Endothelial cell of umbilical vein (primary cell): Measurements from ENCODE around the gene TAF1A. TPM values are rescaled to one million over a fixed set of nuclear protein-coding genes. Genes with fewer than 3 reads are reported as not detected.

Source experiments
- Bru-seq: library from RNA; stranded (reverse); fragments of 400-500 nt; gene quantifications from one replicate; lab custom pipeline; 2021; lab: Mats Ljungman, UMichigan
- BruChase-seq, 2 experiments: library from RNA; stranded (reverse); fragments of 400-500 nt; gene quantifications; one replicate each; lab custom pipeline; 2021; lab: Mats Ljungman, UMichigan
- BruUV-seq: library from RNA; stranded (reverse); fragments of 400-500 nt; replicated peaks from 2 replicates; lab custom pipeline; 2021; lab: Mats Ljungman, UMichigan
- CTCF ChIA-PET: fragments of 300-600, 350-600 bp; sonication (Branson Sonifier 250); formaldehyde crosslinking; loops from one replicate; lab custom pipeline; 2021; ENCODE audit warnings: antibody characterized with exemption, inconsistent platforms; lab: Charles Lee
- POLR2A ChIA-PET: fragments of 300-600, 350-600 bp; sonication (Branson Sonifier 250); formaldehyde crosslinking; loops from one replicate; lab custom pipeline; 2021; ENCODE audit warnings: antibody characterized with exemption, inconsistent platforms; lab: Charles Lee
- DNase-seq: peaks from one replicate; pipeline ENCODE4 v3.0.0-alpha.2; 2011; ENCODE audit warnings: low read depth, low spot score
- FAIRE-seq: peaks from 2 replicates; lab custom pipeline; 2011; peaks lifted over from hg19 to GRCh38; lab: Jason Lieb, UNC
- H2AFZ ChIP-seq: 2 replicates; pipeline ENCODE4 v1.6.0; 2012; ENCODE audit warnings: low read depth, low read length, control low read depth, inconsistent platforms
- H3K27ac ChIP-seq: 2 replicates; pipeline ENCODE4 v1.5.1; 2011; ENCODE audit warnings: low read depth, mild to moderate bottlenecking, control low read depth, low read length, moderate library complexity; ENCODE audit not compliant: insufficient read depth
- H3K27me3 ChIP-seq, 2 experiments: 2 replicates each; pipeline versions ENCODE4 v1.6.0 to v1.6.1; 2011; ENCODE audit warnings: low read length in 2 of 2, mixed read lengths in 1 of 2; ENCODE audit not compliant: control insufficient read depth in 2 of 2, insufficient read depth in 2 of 2
- H3K36me3 ChIP-seq, 2 experiments: 2 replicates in 1 of 2; 3 replicates in 1 of 2; pipeline ENCODE4 v1.5.1; 2011; ENCODE audit warnings: low read length in 2 of 2, mild to moderate bottlenecking in 1 of 2, moderate library complexity in 1 of 2; ENCODE audit not compliant: control insufficient read depth in 2 of 2, insufficient read depth in 2 of 2; ENCODE audit errors: extremely low read depth in 1 of 2
- H3K4me1 ChIP-seq: 3 replicates; pipeline ENCODE4 v1.5.1; 2011; ENCODE audit warnings: mild to moderate bottlenecking, low read length; ENCODE audit not compliant: control insufficient read depth, insufficient read depth; ENCODE audit errors: extremely low read depth
- H3K4me2 ChIP-seq: 2 replicates; pipeline ENCODE4 v1.6.1; 2011; ENCODE audit warnings: low read length, control low read depth, mixed read lengths; ENCODE audit not compliant: insufficient read depth
- H3K4me3 ChIP-seq, 3 experiments: fragments of 200-600 bp in 1 of 3; sonication (generic), shearing (Covaris generic) in 1 of 3; replicated peaks in 1 of 3; 2 replicates each; pipeline ENCODE4 v1.5.1; 2011 to 2016; ENCODE audit warnings: control low read depth in 3 of 3, low read length in 3 of 3, mild to moderate bottlenecking in 2 of 3, inconsistent platforms in 1 of 3, low read depth in 1 of 3, moderate library complexity in 1 of 3; ENCODE audit not compliant: insufficient read depth in 1 of 3
- H3K79me2 ChIP-seq: 2 replicates; pipeline ENCODE4 v1.6.0; 2012; ENCODE audit warnings: low read length, inconsistent platforms; ENCODE audit not compliant: control insufficient read depth, insufficient read depth
- H3K9ac ChIP-seq: replicated peaks from 2 replicates; pipeline ENCODE3; 2011; ENCODE audit warnings: low read length, control low read depth; ENCODE audit not compliant: insufficient read depth; ENCODE audit errors: extremely low read depth
- H3K9me1 ChIP-seq: replicated peaks from 3 replicates; pipeline ENCODE4 v1.6.0; 2011; ENCODE audit warnings: mild to moderate bottlenecking, low read length; ENCODE audit not compliant: control insufficient read depth, insufficient read depth; ENCODE audit errors: extremely low read depth
- H3K9me3 ChIP-seq: replicated peaks from 2 replicates; pipeline ENCODE4 v1.5.1; 2012; ENCODE audit warnings: low read length, inconsistent platforms; ENCODE audit not compliant: control insufficient read depth, insufficient read depth
- H4K20me1 ChIP-seq: replicated peaks from 2 replicates; pipeline ENCODE3; 2011; ENCODE audit warnings: mild to moderate bottlenecking, low read length; ENCODE audit not compliant: control insufficient read depth, insufficient read depth; ENCODE audit errors: extremely low read depth
- FOS ChIP-seq: IDR thresholded peaks from 2 replicates; pipeline ENCODE4 v1.6.1; 2011; ENCODE audit warnings: mild to moderate bottlenecking, low read length, moderate library complexity, borderline replicate concordance; ENCODE audit not compliant: insufficient read depth
- GATA2 ChIP-seq: IDR thresholded peaks from 2 replicates; pipeline ENCODE4 v1.7.0; 2011; ENCODE audit warnings: low read depth, mild to moderate bottlenecking, moderate library complexity, mixed read lengths, low read length; ENCODE audit not compliant: insufficient read length, insufficient read depth
- JUN ChIP-seq: IDR thresholded peaks from 2 replicates; pipeline ENCODE4 v1.6.1; 2011; ENCODE audit warnings: borderline replicate concordance, low read depth; ENCODE audit not compliant: insufficient read length, insufficient read depth
- POLR2A ChIP-seq: IDR thresholded peaks from 2 replicates; pipeline ENCODE4 v1.6.1; 2012; ENCODE audit warnings: low read depth, mild to moderate bottlenecking, control low read depth, low read length
- POLR2AphosphoS5 ChIP-seq: IDR thresholded peaks from 2 replicates; pipeline ENCODE4 v1.6.1; 2012; ENCODE audit warnings: low read depth, mild to moderate bottlenecking, control low read depth, low read length, moderate library complexity; ENCODE audit not compliant: insufficient read depth
- dilution Hi-C: fragments of 300-500 bp; cut with MboI; formaldehyde crosslinking; loops from one replicate; pipeline ENCODE4 v1.15.0; 2019; ENCODE audit warnings: low sequenced_read_pairs; ENCODE audit not compliant: extremely low pct_ligation_motif_present
- intact Hi-C: fragments of 100-400 bp; cut with micrococcal nuclease; formaldehyde crosslinking; loops from one replicate; pipeline ENCODE4 v1.10.0; 2022
- long read RNA-seq: library from polyadenylated mRNA; stranded (forward); transcript quantifications from one replicate; pipeline ENCODE4 v2.0.0, GENCODE V29; 2021
- polyA minus RNA-seq, 3 experiments: library from RNA; depleted of rRNA, polyadenylated mRNA; stranded (reverse); fragments of >200 nt; gene quantifications; 1 replicate in 1 of 3; 2 replicates in 2 of 3; pipeline ENCODE4 v1.2.3, GENCODE V29; 2011
- polyA plus RNA-seq, 4 experiments: library from polyadenylated mRNA; depleted of rRNA in 3 of 4; stranded (reverse) in 3 of 4; unstranded in 1 of 4; fragments of >200 nt; gene quantifications; 2 replicates each; pipeline versions ENCODE4 v1.2.1 to v1.2.3, GENCODE V29; 2011 to 2012; ENCODE audit warnings: missing spikeins in 1 of 4
- total RNA-seq: library from RNA; stranded (reverse); gene quantifications from 2 replicates; pipeline ENCODE4 v1.2.3, GENCODE V29; 2021
- TF ChIP-seq, protein P1 (sequence below), 2 donors: IDR thresholded peaks; 1 replicate in 1 of 2; 2 replicates in 1 of 2; pipeline ENCODE4 v1.5.1; 2011; ENCODE audit warnings: low read length in 2 of 2, mild to moderate bottlenecking in 2 of 2, moderate library complexity in 2 of 2, control low read depth in 1 of 2, inconsistent platforms in 1 of 2, low read depth in 1 of 2; ENCODE audit not compliant: insufficient read depth in 1 of 2; ENCODE audit errors: extremely low read depth in 1 of 2

TAF1A gene
- total RNA-seq, result 5.3 and 7.1 TPM in 2 replicates
- polyA plus RNA-seq, result 1.3 and 1.4 TPM in 2 replicates
- 1.5 and 1.7 TPM in 2 replicates for polyA plus RNA-seq (2011; cell fraction: cytosol; rRNA removed)
- 4.5 and 6.9 TPM in 2 replicates for polyA plus RNA-seq (2011; cell fraction: nucleus; rRNA removed)
- polyA plus RNA-seq (2012), result 1.9 and 3.7 TPM in 2 replicates
- 0.97 and 2.8 TPM in 2 replicates for polyA minus RNA-seq
- 2.4 TPM for polyA minus RNA-seq (2011; cell fraction: cytosol; rRNA and poly(A)+ RNA removed)
- 3.4 and 8.0 TPM in 2 replicates for polyA minus RNA-seq (2011; cell fraction: nucleus; rRNA and poly(A)+ RNA removed)
- Bru-seq, nascent RNA, result percentile 66 among the genes with signal in this experiment
- percentile 50 among the genes with signal in this experiment for BruChase-seq, experiment 1, labeled RNA remaining after a 6-hour chase
- percentile 57 among the genes with signal in this experiment for BruChase-seq, experiment 2, labeled RNA remaining after a 2-hour chase
- long read RNA-seq, transcript TAF1A-202 (11 exons, 1,894 nt), result major isoform, 6 of 12 reads
- long read RNA-seq, partial matches to known transcripts, result 1 of 12 reads
- long read RNA-seq, other reads (novel, unspliced or antisense), result 5 of 12 reads

- Histone ChIP-seq H3K9me1 (no peaks in the 10 kb centered on the region), H3K36me3 (no peaks in the 10 kb centered on the region), H2AFZ (peak within 1 kb of the TSS; percentile 88), H3K27ac (peak within 1 kb of the TSS; percentile 45), H3K4me3 (peak within 1 kb of the TSS; percentile 49 to 89 (median 72)), H3K4me2 (peak within 1 kb of the TSS; percentile 76), H4K20me1 (no peaks in the 10 kb centered on the region), H3K79me2 (no peaks in the 10 kb centered on the region), H3K9me3 (no peaks in the 10 kb centered on the region), H3K4me1 (peaks cover 11% of the 10 kb centered on the region), H3K27me3 (no peaks in the 10 kb centered on the region), H3K9ac (peak within 1 kb of the TSS; percentile 79)
- BruUV-seq, result TSS peak; percentile 90
- DNase-seq (peak; percentile 60), FAIRE-seq (peak; percentile 53)
- ChIA-PET CTCF (interaction anchor here (0.8 to 3.1 kb wide), 7 partner anchors 8 to 124 kb away, joined by 3 to 15 read pairs (median 3); no protein-coding TSS in a partner anchor), POLR2A (no interaction called here)
- intact Hi-C loops, result loop anchor here (1.0 kb wide), 2 partner anchors 28 to 124 kb away; no protein-coding TSS in a partner anchor
- TF ChIP-seq FOS, result no peak
- TF ChIP-seq, protein P1, sequence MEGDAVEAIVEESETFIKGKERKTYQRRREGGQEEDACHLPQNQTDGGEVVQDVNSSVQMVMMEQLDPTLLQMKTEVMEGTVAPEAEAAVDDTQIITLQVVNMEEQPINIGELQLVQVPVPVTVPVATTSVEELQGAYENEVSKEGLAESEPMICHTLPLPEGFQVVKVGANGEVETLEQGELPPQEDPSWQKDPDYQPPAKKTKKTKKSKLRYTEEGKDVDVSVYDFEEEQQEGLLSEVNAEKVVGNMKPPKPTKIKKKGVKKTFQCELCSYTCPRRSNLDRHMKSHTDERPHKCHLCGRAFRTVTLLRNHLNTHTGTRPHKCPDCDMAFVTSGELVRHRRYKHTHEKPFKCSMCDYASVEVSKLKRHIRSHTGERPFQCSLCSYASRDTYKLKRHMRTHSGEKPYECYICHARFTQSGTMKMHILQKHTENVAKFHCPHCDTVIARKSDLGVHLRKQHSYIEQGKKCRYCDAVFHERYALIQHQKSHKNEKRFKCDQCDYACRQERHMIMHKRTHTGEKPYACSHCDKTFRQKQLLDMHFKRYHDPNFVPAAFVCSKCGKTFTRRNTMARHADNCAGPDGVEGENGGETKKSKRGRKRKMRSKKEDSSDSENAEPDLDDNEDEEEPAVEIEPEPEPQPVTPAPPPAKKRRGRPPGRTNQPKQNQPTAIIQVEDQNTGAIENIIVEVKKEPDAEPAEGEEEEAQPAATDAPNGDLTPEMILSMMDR (IDR thresholded peaks at IDR 0.05; ENCODE audit: extremely low read depth in 1 of 2, insufficient read depth in 1 of 2, low read depth in 1 of 2, low read length in 2 of 2), result no peak
- no peak for TF ChIP-seq GATA2
- TF ChIP-seq POLR2A, result peak; percentile 37
- no peak for TF ChIP-seq JUN
- peak; percentile 48 for TF ChIP-seq POLR2AphosphoS5
- dilution Hi-C loops, result no loop called here
Observed at GRCh38 chr1:222589462-222590302, at the start of gene TAF1A. Gene TAF1A (minus strand): TSS chr1:222589933.
